Natural killer cell (primary cell): ENCODE data around the gene KNCN. TPM values are rescaled to one million over a fixed set of nuclear protein-coding genes. Genes with fewer than 3 reads are reported as not detected.
A peak's percentile ranks its signal among the peaks of the same experiment; 100 is the strongest.

ENCODE experiments used
- ATAC-seq, 3 donors: fragments of 150-1000 bp in 2 of 3; fragments of 200-7000 bp in 1 of 3; cut with Tn5 transposase; 1 replicate in 1 of 3; 2 replicates in 2 of 3; pipeline ENCODE4 v1.10.0; 2021; ENCODE audit warnings: mild to moderate bottlenecking in 2 of 3, moderate library complexity in 2 of 3
- DNase-seq, 2 donors: peaks; one replicate each; pipeline versions ENCODE4 v3.0.0 to v3.0.0-alpha.2; 2013 to 2021; ENCODE audit warnings: mixed read lengths in 1 of 2
- H3K27ac ChIP-seq: one replicate; pipeline ENCODE4 v1.5.1; 2013; ENCODE audit warnings: mild to moderate bottlenecking, low read length
- H3K27me3 ChIP-seq: one replicate; pipeline ENCODE4 v1.6.1; 2013; ENCODE audit warnings: low read length; ENCODE audit not compliant: control insufficient read depth, insufficient read depth
- H3K36me3 ChIP-seq: one replicate; pipeline ENCODE4 v1.6.1; 2013; ENCODE audit warnings: low read length; ENCODE audit not compliant: control insufficient read depth, insufficient read depth
- H3K4me1 ChIP-seq: one replicate; pipeline ENCODE4 v1.6.1; 2013; ENCODE audit warnings: low read length; ENCODE audit not compliant: control insufficient read depth, insufficient read depth
- H3K4me3 ChIP-seq: one replicate; pipeline ENCODE4 v1.5.1; 2013; ENCODE audit warnings: low read length
- H3K9me3 ChIP-seq: one replicate; pipeline ENCODE4 v1.6.1; 2013; ENCODE audit warnings: low read length; ENCODE audit not compliant: control insufficient read depth, insufficient read depth
- H3K27ac Mint-ChIP-seq, 2 donors: one replicate each; pipeline ENCODE4 v1.8.0; 2022; ENCODE audit warnings: mild to moderate bottlenecking in 2 of 2, mixed read lengths in 2 of 2, moderate library complexity in 1 of 2
- H3K27me3 Mint-ChIP-seq, 2 donors: one replicate each; pipeline ENCODE4 v1.8.0; 2022; ENCODE audit warnings: low read depth in 2 of 2, mixed read lengths in 2 of 2
- H3K36me3 Mint-ChIP-seq: one replicate; pipeline ENCODE4 v1.8.0; 2022; ENCODE audit warnings: mixed read lengths
- H3K4me1 Mint-ChIP-seq, 2 donors: one replicate each; pipeline ENCODE4 v1.8.0; 2022; ENCODE audit warnings: mixed read lengths in 2 of 2
- H3K4me3 Mint-ChIP-seq: one replicate; pipeline ENCODE4 v1.8.0; 2022; ENCODE audit warnings: mild to moderate bottlenecking, moderate library complexity, mixed read lengths
- H3K9me3 Mint-ChIP-seq, 2 donors: one replicate each; pipeline ENCODE4 v1.8.0; 2022; ENCODE audit warnings: mixed read lengths in 2 of 2
- WGBS: methylation state at CpG from one replicate; pipeline ENCODE4 v1.1.7; 2013; ENCODE audit warnings: missing lambda C conversion rate; ENCODE audit not compliant: insufficient coverage; 5-methylcytosine and 5-hydroxymethylcytosine counted together
- intact Hi-C: fragments of 100-400 bp; cut with micrococcal nuclease; formaldehyde crosslinking; loops from one replicate; pipeline ENCODE4 v1.14.2; 2022
- total RNA-seq, 4 donors: library from RNA; stranded (reverse); fragments of 120-200 nt in 1 of 4; gene quantifications; one replicate each; pipeline versions ENCODE4 v1.2.3 to v1.2.4, GENCODE V29; 2013 to 2022
- TF ChIP-seq, protein P1 (sequence below): fragments of 200-600 bp; IDR thresholded peaks from one replicate; pipeline ENCODE4 v1.8.0; 2022; ENCODE audit warnings: antibody characterized with exemption

KNCN gene
- total RNA-seq, 3 donors from 2014 or later (not counting 1 experiment from before 2014, with no cell fraction given): 0.20 TPM; not detected in 2

GRCh38 chr1:46582972-46583371 is 31.5 kb upstream of the KNCN start:
- ATAC-seq (no peak), DNase-seq (no peak)
- intact Hi-C loops: no loop called here
- TF ChIP-seq, protein P1, sequence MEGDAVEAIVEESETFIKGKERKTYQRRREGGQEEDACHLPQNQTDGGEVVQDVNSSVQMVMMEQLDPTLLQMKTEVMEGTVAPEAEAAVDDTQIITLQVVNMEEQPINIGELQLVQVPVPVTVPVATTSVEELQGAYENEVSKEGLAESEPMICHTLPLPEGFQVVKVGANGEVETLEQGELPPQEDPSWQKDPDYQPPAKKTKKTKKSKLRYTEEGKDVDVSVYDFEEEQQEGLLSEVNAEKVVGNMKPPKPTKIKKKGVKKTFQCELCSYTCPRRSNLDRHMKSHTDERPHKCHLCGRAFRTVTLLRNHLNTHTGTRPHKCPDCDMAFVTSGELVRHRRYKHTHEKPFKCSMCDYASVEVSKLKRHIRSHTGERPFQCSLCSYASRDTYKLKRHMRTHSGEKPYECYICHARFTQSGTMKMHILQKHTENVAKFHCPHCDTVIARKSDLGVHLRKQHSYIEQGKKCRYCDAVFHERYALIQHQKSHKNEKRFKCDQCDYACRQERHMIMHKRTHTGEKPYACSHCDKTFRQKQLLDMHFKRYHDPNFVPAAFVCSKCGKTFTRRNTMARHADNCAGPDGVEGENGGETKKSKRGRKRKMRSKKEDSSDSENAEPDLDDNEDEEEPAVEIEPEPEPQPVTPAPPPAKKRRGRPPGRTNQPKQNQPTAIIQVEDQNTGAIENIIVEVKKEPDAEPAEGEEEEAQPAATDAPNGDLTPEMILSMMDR: no peak
- no peaks in the 10 kb centered on the region for H3K27me3 ChIP-seq
- no peak overlapping the region for H3K27ac ChIP-seq
- no peak overlapping the region for H3K4me3 ChIP-seq
- H3K9me3 ChIP-seq: no peaks in the 10 kb centered on the region
- Mint-ChIP-seq H3K4me1 (peaks cover 24 to 35% of the 10 kb centered on the region in 2 donors), H3K27me3 (no peaks in the 10 kb centered on the region), H3K27ac (peak overlapping the region; percentile 84), H3K36me3 (no peaks in the 10 kb centered on the region), H3K9me3 (no peaks in the 10 kb centered on the region), H3K4me3 (no peak overlapping the region)
- H3K36me3 ChIP-seq: peaks cover 40% of the 10 kb centered on the region
- H3K4me1 ChIP-seq: peaks cover 21% of the 10 kb centered on the region
- WGBS: 91% methylated on average over 3 of the region's 7 CpGs

GRCh38 chr1:46581681-46582455 is 30.4 kb upstream of the KNCN start:
- H3K27me3 ChIP-seq: no peaks in the 10 kb centered on the region
- peak in 1 of 2 donors; percentile 17 for DNase-seq
- H3K36me3 Mint-ChIP-seq: no peaks in the 10 kb centered on the region
- peaks cover 24 to 35% of the 10 kb centered on the region in 2 donors for H3K4me1 Mint-ChIP-seq
- peaks cover 46% of the 10 kb centered on the region for H3K36me3 ChIP-seq
- peak overlapping the region; percentile 61 for H3K4me3 Mint-ChIP-seq
- no peak overlapping the region for H3K27ac ChIP-seq
- no peaks in the 10 kb centered on the region for H3K9me3 ChIP-seq
- TF ChIP-seq, protein P1: no peak
- no peak overlapping the region for H3K4me3 ChIP-seq
- no peaks in the 10 kb centered on the region for H3K27me3 Mint-ChIP-seq
- ATAC-seq: peak; percentile 38 to 80 (median 58)
- 78% methylated on average over 4 of the region's 4 CpGs for WGBS
- peaks cover 21% of the 10 kb centered on the region for H3K4me1 ChIP-seq
- intact Hi-C loops: no loop called here
- peak overlapping the region; percentile 84 for H3K27ac Mint-ChIP-seq
- H3K9me3 Mint-ChIP-seq: no peaks in the 10 kb centered on the region

DNA sequence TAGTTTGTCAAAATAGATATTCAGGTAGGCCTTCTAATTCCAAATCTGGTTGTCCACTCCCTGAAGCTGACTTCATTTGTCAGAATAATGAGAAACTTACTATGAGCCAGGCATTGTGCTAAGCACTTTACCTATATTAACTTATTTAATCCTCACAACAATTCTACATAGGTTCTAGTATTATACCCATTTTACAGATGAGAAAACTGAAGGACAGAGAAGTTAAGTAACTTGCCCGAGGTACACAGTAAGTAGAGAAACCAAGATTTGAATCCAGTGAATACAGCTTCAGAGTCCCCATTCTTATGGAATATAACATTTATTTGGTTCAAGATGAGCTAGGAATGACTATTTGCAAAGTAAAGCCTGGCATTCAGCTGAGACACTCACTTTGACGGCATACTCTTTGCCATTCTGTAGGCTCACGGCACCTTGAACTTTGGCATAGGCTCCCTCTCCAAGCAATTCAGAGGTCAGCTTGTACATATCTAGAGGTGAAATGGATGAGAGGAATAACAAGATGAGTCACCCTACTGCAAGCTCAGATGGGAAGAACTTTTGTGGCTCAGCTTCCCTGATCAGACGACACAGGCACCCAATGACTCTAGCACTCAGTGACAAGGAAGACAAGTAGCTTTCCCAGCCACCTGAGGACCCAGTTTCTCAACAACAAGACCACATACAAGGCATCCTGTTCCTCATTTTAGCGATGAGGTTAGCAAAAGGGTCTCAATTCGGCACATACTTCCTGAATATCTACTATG is 28.9 kb upstream of the KNCN start:
- no peaks in the 10 kb centered on the region for H3K9me3 Mint-ChIP-seq
- ATAC-seq (no peak), DNase-seq (no peak)
- Histone ChIP-seq H3K4me3 (no peak overlapping the region), H3K27ac (no peak overlapping the region), H3K36me3 (peaks cover 56% of the 10 kb centered on the region), H3K4me1 (peaks cover 21% of the 10 kb centered on the region), H3K9me3 (no peaks in the 10 kb centered on the region), H3K27me3 (no peaks in the 10 kb centered on the region)
- H3K27me3 Mint-ChIP-seq: no peaks in the 10 kb centered on the region
- intact Hi-C loops: no loop called here
- H3K4me1 Mint-ChIP-seq: peaks cover 24 to 35% of the 10 kb centered on the region in 2 donors
- TF ChIP-seq, protein P1: no peak
- H3K4me3 Mint-ChIP-seq: peak overlapping the region; percentile 61
- H3K36me3 Mint-ChIP-seq: no peaks in the 10 kb centered on the region
- peak overlapping the region; percentile 5 to 84 for H3K27ac Mint-ChIP-seq
- 68% methylated on average over 5 of the region's 6 CpGs for WGBS
